ENCODE data around the gene ABTB2.

Gene ABTB2

DNA sequence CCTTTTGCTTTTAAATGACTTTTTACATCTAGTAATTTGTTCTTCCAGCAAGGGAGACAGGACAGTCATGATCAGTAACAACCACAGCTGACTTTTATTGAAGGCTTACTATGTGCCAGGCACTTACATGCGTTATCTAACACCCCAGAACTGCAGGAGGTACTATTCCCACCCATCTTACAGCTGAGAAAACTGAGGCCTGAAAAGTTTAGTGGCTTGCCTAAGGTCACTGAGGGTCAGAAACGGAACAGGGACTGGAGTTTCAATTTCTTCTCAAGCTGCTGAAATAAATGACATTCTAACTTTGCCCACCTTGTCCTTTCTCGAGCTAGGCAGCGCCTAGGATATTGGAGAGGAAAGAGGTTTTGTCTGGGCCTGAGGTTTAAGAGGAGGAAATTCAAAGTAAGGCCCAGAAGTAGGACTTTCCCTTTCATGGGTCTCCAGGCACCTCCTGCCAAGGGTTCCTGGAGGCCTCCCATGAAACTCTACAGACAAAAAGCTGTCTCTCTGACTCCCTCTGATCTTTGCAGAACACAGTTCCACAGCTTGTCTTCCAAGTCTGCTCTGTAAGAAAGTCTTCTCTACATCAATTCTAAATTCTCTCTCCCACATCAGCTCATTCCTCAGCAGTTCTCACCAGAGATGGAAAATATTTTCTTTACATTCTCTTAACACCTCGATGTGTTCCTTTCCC, 150.2 kb downstream of the ABTB2 start:
- POLR2A ChIA-PET: interaction anchor here (0.5 kb wide), 1 partner anchor 56 kb away, joined by 3 read pairs; no protein-coding TSS in a partner anchor

DNA sequence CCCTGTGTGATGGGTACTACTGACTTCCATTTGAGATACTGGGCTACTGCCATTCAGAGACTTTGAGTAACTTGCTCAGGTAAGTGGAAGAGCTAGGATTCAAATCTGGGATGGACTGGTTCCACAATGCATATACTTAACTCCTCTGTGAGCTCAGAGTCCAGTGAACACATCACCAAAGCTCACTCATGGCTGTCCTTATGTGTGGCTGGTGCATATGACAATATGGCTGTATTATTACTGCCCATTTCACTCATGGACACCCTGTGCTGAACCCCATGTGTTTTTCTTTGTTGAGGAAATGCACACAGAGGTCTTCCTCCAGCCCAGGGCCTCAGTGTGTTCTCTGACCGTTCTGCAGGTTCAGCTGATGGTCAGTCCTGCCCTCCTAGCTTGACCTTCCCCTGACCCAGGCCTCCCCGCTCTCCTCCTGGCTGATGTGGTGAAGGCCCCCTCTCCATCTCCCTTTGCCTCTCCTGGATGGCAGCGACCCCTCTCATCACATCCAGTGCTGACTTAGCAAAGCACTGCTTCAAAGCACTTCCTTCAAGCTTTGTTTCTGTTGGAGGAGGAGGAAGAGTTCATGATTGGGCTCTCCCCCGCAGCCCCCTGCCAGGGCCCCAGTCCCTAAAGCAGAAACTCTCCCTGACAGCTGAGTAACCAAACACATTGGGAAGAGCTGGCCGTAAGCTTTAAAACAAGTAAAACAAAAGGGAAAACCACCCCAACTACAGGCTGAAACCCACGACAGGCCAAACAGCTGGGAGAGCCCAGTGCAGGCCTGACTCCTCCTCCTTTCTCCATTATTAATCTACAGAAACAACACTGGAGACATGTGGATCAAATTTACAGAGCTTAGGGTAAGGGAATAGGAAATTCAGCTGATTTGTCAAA, 151.2 kb downstream of the ABTB2 start:
- ChIA-PET CTCF (interaction anchor here (1.0 to 2.2 kb wide), 8 partner anchors 10 to 83 kb away, joined by 3 to 9 read pairs (median 4); no protein-coding TSS in a partner anchor), POLR2A (no interaction called here)
- no peak for DNase-seq (ENCODE audit: extremely low spot score)
- TF ChIP-seq, protein P1, sequence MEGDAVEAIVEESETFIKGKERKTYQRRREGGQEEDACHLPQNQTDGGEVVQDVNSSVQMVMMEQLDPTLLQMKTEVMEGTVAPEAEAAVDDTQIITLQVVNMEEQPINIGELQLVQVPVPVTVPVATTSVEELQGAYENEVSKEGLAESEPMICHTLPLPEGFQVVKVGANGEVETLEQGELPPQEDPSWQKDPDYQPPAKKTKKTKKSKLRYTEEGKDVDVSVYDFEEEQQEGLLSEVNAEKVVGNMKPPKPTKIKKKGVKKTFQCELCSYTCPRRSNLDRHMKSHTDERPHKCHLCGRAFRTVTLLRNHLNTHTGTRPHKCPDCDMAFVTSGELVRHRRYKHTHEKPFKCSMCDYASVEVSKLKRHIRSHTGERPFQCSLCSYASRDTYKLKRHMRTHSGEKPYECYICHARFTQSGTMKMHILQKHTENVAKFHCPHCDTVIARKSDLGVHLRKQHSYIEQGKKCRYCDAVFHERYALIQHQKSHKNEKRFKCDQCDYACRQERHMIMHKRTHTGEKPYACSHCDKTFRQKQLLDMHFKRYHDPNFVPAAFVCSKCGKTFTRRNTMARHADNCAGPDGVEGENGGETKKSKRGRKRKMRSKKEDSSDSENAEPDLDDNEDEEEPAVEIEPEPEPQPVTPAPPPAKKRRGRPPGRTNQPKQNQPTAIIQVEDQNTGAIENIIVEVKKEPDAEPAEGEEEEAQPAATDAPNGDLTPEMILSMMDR (IDR thresholded peaks at IDR 0.05; ENCODE audit: control extremely low read depth, extremely low read depth, low read depth, missing control alignments): no peak

More for the DNA sequence above, 150.2 kb downstream of the ABTB2 start:
- no peak for DNase-seq (ENCODE audit: extremely low spot score)
- CTCF ChIA-PET: interaction anchor here (1.1 to 2.2 kb wide), 7 partner anchors 11 to 82 kb away, joined by 3 to 9 read pairs (median 4); no protein-coding TSS in a partner anchor
- TF ChIP-seq, protein P1 (IDR thresholded peaks at IDR 0.05; ENCODE audit: control extremely low read depth, extremely low read depth, low read depth, missing control alignments): no peak

DNA sequence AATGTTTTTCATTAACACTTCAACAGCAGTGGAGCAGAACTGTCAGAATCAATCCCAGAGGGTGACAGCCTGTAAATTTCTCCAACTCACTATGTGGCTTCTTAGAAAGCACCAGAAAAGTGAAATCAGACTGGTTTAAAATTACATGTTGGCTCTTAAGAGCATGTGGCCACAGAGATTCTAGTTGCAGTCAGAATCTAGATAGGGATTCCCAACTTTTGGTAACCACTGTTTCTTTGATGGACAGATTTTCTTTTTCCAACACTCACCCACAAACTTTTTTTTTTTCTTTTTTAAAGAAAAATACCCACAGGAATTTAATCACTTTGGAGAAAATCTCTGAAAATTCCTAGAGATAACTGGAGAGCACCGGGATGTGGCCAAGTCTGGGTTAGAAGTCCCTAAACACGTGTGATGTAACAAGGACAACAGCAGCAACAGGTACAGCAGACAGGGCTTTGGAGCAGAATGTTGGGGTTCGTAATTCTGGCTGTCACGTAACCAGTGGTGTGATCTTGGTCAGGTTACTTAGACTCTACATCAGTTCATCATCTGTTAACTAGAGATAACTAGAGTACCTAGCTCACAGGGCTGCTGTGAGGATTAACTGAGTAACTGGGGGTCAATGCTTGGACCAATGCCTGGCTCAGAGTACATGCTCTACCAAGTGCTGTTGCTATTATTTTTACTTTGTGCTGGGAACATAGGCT, 152.3 kb downstream of the ABTB2 start:
- POLR2A ChIA-PET: no interaction called here
- TF ChIP-seq, protein P1 (IDR thresholded peaks at IDR 0.05; ENCODE audit: control extremely low read depth, extremely low read depth, low read depth, missing control alignments): no peak
- DNase-seq (ENCODE audit: extremely low spot score): no peak
- CTCF ChIA-PET: interaction anchor here (1.0 to 2.1 kb wide), 3 partner anchors 11 to 31 kb away, joined by 4 to 9 read pairs (median 5); no protein-coding TSS in a partner anchor

DNA sequence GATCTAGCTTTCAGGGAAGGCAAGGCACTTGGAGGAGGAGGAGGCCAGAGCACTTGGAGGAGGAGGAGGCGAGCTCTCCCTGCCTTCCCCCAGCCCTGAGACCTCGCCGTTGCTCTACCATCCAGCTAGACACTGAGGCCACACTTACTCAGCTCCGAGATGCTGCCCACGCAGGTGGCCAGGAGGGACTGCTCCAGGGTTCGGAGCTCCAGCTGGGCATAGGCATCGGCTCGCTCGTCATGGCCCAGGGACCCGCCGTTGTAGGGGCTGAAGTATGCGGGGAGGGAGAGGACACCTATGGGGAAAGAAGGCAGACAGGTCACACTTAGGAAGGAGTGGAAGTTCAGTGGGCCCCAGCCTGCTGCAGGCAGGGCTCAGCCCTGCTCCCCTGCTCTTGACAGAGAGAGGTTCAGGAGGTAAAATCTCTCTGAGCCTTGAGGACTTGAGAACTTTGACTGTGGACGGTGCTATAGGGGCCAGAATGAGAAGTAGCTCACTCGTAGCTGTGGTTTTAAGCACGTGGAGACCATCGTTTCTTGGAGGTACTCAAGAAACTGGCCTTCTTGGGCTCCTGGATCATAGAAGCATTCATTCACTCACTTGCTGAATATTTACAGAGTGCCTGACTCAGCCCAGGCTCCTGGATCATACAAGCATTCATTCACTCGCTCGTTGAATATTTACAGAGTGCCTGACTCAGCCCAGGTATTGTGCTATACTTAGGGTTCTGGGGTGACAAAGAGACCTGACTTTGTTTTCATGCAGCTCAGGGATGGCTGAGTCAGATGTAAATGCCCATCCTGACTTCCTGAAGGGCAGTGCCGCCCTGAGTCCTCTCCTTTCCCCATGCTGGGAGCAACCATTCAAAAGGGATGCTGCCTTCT, 153.2 kb downstream of the ABTB2 start:
- CTCF ChIA-PET: interaction anchor here (1.2 to 1.6 kb wide), 2 partner anchors 19 to 30 kb away, joined by 3 to 8 read pairs; no protein-coding TSS in a partner anchor
- POLR2A ChIA-PET: no interaction called here
- TF ChIP-seq, protein P1 (IDR thresholded peaks at IDR 0.05; ENCODE audit: control extremely low read depth, extremely low read depth, low read depth, missing control alignments): no peak
- DNase-seq (ENCODE audit: extremely low spot score): no peak

DNA sequence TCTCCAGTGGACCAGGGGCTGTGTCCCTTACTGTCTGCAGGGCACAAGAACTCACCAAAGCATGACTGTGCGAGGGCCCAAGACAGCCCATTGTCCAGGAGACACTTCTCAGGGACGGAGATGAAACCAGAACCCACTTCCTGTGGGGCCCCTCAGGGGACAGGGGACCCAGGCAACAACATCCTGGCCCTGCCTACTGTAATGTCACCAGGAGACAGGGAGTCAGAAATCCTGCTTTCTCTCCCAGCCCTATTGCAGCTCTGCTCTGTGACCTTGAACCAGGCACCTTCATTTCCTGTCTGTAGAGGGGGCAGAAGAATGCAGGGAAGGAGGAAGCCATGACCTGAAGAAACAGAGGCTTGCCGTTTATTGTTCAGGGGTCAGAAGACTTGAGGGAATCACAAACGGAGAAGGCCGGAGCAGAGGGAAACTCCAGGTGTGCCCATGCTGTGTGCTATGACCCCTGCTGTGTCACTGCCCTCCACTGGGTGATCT, 154.4 kb downstream of the ABTB2 start:
- no peak for DNase-seq (ENCODE audit: extremely low spot score)
- CTCF ChIA-PET: interaction anchor here (1.2 to 1.6 kb wide), 2 partner anchors 18 to 29 kb away, joined by 3 to 8 read pairs; no protein-coding TSS in a partner anchor
- POLR2A ChIA-PET: no interaction called here
- TF ChIP-seq, protein P1 (IDR thresholded peaks at IDR 0.05; ENCODE audit: control extremely low read depth, extremely low read depth, low read depth, missing control alignments): no peak
